GM19455 (cell line): ENCODE data around the gene ZFP92.

Experiments
- ATAC-seq: cut with Tn5 transposase; IDR thresholded peaks from one replicate; pipeline ENCODE4 v1.9.1; 2021; ENCODE audit not compliant: unreplicated experiment

The ZFP92 gene

DNA sequence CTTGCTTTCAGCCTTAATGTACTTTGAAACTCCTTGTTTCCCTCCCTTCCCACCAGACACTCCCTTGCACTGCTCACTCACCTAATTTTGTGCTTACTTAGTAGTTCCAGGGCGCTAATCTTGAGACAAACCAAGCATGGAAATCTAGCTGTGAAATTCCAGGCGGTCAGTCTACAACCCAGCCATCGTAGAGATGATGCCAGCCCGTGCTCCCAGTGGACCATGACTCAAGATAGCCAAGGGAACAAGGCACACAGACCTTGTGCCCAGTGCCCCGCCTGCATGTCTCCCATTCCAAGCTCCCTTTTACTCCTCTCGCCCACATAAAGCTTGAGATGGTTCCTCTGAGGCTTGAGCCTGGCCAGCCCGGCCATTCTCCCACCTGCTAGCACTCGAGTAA lies 23.5 kb downstream of the ZFP92 start:
- no peak for ATAC-seq

DNA sequence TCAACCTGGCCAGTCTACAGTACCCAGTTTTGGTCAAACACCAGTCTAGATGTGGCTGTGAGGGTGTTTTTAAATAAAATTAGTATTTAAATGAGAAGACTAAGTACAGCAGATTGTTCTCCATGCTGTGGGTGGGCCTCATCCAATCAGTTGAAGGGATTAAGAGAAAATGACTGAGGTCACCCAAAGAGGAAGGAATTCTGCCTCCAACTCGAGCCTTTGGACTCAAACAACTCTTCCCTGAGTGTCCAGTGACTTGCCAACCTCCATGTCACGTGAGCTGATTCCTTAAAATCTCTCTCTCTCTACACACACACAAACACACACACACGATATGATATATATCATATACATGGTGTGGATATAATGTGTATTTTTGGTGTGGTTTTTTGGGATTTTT lies 24.6 kb downstream of the ZFP92 start:
- no peak for ATAC-seq

DNA sequence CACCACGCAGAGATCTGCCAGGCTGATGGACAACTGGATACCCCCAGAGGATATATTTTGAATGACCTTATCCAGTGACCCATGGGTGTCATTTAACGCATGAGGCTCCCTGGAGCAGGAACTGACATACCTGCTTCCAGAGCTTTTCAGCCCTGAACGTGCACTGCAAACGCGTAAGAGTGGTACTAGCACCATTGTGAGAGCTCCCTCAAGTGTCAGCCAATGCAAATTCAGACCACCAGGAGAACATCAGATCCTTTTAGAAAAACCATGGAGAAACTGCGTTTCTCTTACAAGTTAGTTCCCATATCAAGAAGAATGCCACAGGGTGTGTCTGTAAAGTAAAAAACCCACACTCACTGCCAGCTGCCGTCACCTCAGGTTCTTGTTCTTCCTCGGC lies 27.3 kb downstream of the ZFP92 start:
- no peak for ATAC-seq

DNA sequence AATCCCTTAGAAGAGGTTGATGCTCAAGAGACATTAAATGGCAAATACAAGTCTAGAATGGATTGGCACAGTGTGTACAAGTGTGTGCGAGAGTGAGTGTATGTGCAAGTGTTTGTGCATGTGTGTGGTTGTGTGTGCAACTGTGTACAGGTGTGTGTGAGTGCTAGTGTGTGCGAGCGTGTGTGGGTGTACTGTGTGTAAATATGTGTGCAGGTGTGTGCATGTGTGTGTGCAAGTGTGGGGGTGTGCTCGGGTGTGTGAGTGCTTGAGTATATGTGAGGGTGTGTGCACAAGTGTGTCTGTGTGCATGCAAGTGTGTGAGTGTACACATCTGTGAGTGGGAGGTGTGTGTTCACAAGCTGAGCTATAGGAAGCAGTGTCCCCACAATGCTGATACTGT lies 28.7 kb downstream of the ZFP92 start:
- ATAC-seq, result no peak

DNA sequence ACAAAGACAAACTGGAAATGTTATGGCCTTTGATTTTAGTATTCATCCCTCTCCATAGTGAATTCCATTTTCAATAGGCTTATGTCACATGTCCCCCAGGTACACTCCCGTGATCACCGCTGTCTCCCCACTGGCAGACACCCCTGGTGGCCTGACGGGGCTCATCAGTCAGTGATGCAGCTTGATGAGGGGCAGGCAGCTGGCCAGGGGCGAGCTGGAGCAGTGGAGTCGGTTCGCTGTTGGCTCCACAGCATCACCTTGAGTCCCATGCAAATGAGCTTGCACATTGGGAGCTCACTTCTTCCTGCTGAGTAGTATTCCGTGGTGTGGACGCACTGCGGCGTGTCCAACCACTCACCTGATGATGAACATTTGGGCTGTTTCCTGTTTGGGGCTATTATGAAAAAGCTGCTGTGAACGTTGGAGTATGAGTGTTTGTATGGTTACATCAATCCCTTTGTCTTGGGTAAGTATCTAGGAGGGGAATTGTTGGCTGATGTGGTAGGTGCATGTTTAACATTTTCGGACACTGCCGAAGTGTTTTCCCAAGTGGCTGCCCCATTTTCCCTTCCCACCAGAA lies 29.4 kb downstream of the ZFP92 start:
- no peak for ATAC-seq

DNA sequence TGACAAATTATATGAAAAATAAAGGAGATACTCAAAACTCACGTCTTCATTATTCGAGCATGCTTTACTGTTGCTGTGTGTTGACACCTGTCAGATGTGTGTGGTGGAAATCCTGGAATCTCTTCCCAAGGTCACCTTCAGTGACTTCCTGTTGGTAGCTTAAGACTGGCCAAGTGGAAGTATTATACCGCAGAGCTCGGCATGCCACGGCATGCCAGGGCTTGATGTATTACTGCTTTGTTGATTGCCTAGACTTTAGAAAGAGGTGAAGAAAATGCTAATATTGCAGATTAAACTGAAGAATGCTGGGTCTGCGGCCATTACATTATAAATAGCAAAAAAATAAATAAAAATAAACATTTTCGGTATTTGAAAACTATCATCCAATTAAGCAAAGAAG lies 30.0 kb downstream of the ZFP92 start:
- ATAC-seq, result no peak

DNA sequence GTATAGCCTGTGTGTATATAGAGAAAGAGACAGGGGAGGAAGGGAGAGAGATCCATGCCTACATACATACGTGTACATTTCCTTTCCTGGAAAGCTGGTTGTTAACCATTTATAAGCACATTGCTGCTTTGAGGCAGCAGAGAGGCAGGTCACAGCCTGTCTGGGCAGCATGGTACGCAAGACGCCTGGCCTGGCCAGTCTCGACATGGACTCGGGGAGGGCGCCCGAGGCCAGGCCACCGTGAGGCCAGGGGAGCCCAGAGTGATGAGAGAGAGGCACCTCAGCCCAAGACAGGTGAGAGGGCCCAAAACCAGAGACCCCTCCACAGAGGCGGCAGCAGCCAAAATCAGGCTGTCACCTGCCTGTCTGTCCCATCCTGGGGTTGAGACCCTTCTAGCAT lies 30.7 kb downstream of the ZFP92 start:
- no peak for ATAC-seq

DNA sequence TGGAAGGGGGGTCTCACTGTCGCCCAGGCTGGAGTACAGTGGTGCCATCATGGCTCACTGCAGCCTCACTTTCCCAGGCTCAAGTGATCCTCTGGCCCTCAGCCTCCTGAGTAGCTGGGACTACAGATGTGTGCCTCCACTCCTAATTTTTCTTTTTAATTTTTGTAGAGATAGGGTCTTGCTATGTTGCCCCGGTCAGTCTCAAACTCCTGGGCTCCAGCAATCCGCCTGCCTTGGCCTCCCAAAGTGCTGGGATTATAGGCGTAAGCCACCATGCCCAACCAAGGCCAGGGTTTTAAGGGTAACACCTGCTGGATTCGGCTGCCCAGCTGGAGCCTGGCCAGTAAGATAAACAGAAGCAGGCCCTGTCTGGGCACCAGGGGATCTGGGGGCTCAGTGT lies 31.2 kb downstream of the ZFP92 start:
- ATAC-seq, result no peak

DNA sequence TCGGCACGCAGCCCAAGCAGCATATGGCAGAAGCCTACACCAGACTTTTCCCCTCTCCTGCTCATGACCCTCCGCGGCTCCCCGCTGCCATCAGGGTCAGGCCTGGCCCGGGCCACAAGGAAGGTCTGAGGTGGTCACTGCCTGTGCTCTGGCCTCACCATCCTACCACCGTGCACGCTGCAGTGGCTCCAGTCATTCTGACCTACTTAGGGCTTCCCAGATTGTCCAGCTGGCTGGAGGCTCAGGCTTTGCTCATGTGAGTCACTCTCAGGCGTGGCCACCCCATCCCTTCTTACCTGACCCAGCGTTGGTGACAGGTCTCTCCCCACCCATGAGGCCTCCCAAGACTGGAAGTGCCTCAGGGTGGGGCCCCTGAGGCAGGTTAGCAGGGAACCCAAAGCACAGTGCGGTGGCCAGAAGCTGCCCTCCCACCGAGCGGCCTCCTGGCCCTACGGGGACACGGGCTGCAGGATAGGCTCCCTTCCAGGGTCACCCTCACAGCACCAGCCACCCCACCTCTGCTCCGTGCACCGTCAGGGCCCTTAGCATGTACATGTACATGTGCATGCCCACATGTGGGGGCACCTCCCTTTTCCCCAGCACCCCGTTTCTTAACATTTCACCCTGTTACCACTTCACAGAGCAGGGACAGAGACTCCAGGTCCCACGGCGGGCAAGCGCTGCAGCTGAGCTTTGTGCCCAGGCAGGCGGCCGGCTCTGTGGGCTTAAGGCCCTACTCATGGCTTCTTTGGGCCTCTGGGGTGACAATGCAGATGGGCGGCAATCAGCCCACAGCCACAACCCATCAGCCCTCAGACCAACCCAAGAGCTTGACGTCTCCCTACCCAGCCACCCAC lies 32.4 kb downstream of the ZFP92 start:
- no peak for ATAC-seq

DNA sequence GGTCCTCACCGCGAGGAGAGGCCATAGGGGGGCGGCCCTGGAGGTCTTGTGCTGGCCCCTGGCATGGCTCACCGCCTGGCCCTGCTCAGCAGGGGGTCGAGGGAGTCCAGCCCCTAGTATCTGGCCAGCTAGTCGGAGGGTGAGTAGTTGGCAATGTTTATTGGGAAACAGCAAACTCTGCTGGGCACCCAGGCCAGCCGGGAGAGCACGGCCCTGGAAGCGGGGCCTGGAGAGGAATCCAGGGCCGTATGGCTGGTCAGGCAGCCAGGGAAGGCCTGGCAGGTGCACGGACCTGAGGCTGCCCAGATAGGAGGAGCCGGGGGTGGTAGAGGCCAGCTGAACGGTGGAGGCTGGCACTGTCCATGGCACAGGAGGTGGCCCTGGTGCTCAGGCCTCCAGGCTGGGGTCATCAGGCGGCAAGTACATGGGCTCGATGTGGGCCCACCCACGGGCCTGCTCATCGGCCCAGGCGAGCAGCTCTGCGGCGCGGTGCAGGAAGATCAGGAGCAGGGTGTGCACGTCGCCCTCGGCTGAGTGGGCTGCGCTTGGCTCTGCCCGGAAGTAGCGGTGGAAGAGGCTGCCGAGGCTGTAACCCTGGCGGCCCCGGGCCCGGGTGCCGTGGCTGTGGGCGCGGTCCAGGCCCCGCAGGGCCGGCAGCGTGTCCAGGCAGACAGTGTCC lies 33.2 kb downstream of the ZFP92 start:
- ATAC-seq, result no peak

DNA sequence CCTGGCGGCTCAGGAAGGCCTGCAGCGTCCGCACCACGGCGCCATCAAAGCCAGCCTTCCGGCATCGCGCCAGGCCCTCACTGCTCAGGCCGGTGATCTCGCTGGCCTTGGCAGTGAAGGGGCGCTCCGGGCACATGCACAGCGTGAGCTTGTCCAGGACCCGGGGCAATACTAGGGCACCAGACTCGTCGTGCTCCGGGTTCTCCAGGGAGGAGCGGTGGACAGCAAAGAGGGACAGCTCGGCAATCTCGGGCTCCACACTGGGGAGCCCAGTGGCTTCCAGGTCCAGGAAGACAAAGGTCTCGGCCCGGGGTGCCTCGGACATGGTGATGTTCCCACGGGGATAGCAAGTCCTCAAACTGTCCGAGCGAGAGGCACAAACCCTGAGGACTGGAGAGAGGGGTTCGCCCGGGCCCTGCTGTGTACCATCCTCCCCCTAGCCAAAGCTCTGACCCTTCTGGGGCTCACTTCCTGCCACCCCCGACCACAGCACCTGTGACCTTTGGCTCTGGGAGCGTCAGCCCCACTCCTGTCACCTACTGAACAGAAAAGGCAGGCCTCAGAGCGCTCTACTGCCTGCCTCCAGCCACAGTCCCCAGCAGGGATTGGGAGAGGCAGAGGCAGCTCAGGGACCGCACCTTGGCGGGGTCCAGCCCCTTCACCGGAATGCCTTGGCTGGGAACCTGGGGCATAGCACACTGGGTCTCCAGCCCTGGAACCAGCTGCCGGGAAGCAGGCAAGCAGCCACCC lies 34.0 kb downstream of the ZFP92 start:
- ATAC-seq, result no peak

DNA sequence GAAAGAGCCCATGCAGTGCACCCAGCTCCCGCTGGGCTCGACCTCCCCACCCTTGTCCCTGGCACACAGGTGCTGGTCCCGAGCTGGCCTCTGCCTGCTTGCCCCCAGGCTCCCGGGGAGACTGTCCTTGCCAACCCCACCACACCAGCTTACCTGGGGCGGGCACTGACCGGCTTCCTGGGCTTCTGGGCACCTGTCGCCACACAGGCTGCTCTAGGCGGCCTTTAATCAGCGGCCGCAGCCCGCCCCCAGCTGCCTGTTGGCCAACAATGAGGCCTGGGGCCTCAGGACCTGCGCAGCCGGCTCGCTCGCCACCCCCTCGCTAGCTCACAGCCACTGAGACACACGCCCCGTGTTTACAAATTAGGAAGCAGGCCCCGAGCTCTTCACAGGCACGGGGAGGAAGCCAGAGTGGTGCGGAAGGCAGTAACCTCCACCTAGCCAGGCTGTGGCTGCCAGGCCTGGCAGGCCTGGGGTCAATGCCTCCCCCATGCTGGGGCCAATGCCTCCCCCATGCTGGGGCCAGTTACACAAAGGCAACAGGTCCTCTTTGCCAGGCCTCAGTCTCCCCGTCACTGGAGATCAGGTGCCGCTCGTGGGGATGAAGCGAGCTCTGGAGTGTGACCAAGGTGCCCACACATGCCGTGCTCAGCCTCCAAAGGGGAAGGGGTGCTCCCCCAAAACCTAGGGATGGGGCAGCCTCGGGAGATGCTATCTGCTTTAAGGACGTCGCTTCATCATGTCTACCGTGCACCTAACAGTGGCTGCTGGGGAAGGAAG lies 34.8 kb downstream of the ZFP92 start, which contains the start of gene TREX2:
Gene TREX2, minus strand, starts transcription at position 201 of the 780 bp plus-strand sequence. CDS start 626 bp downstream, outside the sequence.
- no peak for ATAC-seq

DNA sequence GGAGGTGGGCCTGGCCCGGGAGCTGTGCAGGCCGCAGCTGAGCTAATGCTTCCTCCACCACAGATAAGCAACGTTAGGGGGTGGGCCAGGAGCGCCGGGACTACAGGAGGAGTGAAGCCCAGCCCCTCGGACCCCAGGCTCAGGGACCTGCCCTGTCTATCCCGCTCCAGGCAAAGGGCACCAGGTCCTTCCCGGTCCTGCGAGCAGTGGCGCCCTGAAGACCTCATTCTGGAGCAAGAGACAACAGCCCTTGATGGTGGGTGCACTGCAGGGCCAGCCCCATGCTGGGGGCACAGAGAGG lies 35.3 kb downstream of the ZFP92 start:
- ATAC-seq, result no peak

DNA sequence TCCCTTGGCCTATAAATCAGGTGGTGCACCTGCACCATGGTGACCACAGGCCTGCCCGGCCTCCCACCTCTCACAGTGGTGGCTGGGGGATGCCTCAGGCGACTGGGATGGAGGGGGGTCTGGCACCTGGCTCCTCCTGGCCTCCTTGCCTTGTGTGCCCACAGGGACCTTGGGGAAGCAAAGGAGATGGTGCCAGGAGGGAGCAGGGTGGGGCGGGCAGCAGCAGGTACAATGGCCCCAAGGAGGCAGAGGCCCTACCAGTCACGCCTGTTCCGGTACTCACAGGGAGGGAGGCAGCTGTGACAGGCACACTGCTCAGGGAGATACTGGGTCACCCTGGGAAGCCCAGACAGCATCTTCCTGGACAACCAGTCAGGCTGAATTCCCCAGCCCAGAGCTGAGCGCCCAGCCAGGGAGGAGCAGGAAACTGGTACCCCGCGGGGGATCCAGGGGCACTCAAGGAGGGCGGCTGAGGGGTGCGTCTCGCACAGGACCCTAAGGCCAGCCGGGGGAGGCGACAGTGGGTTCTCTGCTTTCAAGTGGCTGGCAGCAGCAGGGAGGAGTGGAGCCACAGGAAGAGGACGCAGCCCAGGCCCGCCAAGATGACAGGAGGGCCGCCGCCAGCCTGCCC lies 35.8 kb downstream of the ZFP92 start:
- no peak for ATAC-seq

DNA sequence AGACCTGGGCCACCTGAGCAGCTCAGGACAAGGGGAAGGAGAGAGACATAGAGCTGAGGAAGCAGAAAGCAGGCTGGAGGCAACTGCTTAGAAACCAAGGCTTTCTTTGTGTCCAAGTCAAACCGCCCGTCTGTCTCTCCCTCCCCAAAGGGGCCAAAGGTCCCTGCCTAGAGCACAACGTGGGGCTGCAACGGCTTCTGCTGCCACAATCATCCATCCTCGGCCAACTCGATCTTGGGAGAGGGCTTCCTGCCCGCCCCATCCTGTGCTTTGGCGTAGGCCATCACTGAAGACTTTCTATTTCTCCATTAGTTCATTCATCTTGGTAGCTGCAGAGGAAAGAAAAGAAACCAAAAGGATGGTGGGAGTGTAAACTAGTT lies 36.3 kb downstream of the ZFP92 start:
- no peak for ATAC-seq

DNA sequence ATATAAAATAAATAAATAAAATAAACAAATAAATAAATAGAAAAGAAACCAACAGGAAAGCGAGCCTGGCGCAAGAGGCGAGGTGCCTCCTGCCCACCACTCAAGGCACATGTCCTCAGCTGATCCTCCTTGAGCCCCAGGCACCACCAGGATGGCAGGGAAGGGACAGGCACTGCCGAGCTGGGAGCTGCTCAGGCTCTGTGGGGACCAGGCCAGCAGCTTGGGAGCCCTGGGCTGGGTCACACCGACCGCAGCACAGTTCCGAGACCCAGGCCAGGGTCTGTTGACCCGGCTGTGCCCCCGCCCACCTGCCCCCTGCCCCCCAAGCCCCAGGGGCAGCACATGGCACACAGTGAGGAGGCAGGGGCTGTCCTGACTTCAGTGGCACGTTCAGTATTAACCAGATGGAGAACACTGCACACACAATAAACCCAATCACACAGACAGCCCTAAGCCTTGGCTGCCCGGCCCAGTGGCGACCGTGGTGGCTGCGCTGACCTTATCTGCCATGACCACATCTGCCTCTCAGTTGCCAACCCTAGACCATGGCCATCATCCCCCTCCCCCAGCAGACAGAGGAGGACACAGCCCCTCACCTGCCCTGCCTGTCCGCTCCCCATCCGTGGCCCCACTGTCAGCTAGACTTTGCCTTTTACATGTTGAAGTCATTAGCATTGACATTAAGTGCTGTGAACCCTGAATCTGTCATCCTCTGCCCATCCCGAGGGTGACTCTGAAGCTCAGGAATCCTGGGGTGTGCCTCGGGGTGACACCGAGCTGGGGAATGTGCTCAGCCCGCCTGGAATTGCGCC lies 37.5 kb downstream of the ZFP92 start:
- no peak for ATAC-seq

DNA sequence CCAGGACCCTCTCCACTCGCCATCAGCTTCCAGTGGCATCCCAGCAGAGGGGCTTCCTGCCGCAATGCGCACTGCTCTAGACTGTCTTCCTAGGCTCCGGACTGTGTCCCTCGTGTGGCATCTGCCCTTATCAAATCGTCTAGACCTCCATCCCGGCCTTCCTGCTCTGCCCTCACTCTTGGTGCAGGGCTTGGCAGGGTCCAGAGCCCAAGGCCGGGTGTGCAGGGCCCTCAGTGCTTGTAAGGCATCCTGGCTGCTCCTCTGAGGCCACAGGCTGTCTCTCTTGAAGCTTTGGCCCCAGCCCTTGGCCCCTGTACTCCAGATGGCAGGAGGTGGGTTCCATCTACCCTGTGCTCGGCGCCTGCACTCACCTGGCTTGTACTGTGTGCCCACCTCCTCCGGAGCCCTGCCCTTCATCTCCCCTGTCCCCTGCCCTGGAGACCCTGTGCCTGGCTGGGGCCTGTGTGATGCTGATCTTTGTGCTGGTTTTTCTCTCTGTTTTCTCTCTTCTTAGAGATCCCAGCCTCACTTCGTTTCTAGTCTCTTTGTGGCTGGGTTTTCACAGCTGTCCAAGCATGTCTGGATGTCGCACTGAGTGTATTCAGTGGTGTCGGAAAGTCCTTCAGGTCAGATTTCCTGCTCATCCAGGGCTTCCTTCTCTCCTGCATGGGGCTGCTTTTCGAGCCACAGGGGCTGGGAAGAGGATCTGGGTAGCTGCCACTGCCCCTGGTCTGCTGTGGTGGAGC lies 38.3 kb downstream of the ZFP92 start:
- no peak for ATAC-seq

DNA sequence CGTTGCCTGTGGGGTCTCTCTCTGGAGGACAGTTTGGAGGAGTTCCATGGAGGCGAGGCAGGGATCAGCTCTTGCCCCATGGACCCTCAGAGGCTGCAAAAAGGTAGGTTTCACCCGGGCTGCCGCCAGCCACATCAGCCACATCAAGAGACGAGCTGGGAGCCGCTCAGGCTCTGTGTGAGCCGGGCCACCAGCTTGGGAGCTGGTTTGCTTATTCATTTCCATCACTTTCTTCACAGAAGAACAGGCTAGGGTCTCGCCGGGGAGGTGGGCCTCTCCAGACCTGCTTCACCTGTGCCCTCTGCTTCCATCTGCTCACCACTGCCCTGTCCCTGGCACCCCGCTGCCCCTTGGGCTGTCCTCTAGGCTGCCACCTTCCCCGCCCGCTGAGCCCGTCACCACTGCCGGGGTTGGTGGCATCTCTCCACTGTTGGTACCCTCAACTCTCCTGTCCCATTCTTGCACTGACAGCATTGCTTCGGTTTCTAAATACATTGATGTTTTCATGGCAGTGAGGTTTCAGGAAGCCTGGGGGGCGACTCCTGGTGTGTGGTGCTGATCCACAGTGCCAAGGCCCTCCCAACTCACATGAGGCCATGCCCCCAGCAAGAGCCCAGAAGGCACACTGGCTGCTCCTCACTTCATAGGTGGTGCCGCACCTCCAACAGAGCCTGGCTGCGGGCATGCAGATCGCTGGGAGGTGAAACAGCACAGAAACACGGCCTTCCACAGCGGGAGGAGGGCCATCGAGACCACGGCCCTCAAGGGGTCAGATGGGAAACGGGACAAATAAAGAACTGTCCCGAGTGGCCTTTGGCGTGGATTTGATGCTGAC lies 39.1 kb downstream of the ZFP92 start:
- ATAC-seq, result no peak
